Colonic mucosa (tissue), 4 donors: Measurements from ENCODE around the gene ID3. TPM values are rescaled to one million over a fixed set of nuclear protein-coding genes. Genes with fewer than 3 reads are reported as not detected.

Experiments used
- DNase-seq: peaks from one replicate; pipeline ENCODE4 v3.0.0-alpha.2; 2020
- H3K27ac ChIP-seq: fragments of 200-600 bp; one replicate; pipeline ENCODE4 v1.8.0; 2021
- H3K27me3 ChIP-seq: fragments of 200-600 bp; one replicate; pipeline ENCODE4 v1.8.0; 2021
- H3K36me3 ChIP-seq: fragments of 200-600 bp; one replicate; pipeline ENCODE4 v1.8.0; 2021
- H3K4me1 ChIP-seq: fragments of 200-600 bp; one replicate; pipeline ENCODE4 v1.8.0; 2021; ENCODE audit warnings: mild to moderate bottlenecking
- H3K4me3 ChIP-seq: fragments of 200-600 bp; one replicate; pipeline ENCODE4 v1.8.0; 2021
- H3K9ac ChIP-seq, 2 donors: one replicate each; pipeline ENCODE4 v1.7.0; 2013; ENCODE audit warnings: control low read depth in 2 of 2, low read depth in 2 of 2, low read length in 2 of 2
- H3K9me3 ChIP-seq: fragments of 200-600 bp; one replicate; pipeline ENCODE4 v1.8.0; 2021
- intact Hi-C: fragments of 100-400 bp; cut with DNase I; formaldehyde crosslinking; loops from one replicate; pipeline ENCODE4 v1.14.1; 2022
- total RNA-seq, 2 donors: library from RNA; stranded (reverse); fragmentation: NEBNext Ultra II Directional in 1 of 2; extraction: Animal tissue kit (Norgen Biotek cat#: 25700) in 1 of 2; gene quantifications; one replicate each; pipeline ENCODE4 v1.2.1, GENCODE V29; 2021
- TF ChIP-seq, protein P1 (sequence below): fragments of 200-600 bp; IDR thresholded peaks from one replicate; pipeline ENCODE4 v1.8.0; 2022; ENCODE audit warnings: antibody characterized with exemption, mild to moderate bottlenecking
- donor health status: healthy.
- donor health status: DM: no; HTN: no; CAD: no.
- donor health status: DM: no; HTN: no; CAD: no.

ID3 gene
- total RNA-seq, 2 donors from 2014 or later = 106 to 221 TPM

DNA sequence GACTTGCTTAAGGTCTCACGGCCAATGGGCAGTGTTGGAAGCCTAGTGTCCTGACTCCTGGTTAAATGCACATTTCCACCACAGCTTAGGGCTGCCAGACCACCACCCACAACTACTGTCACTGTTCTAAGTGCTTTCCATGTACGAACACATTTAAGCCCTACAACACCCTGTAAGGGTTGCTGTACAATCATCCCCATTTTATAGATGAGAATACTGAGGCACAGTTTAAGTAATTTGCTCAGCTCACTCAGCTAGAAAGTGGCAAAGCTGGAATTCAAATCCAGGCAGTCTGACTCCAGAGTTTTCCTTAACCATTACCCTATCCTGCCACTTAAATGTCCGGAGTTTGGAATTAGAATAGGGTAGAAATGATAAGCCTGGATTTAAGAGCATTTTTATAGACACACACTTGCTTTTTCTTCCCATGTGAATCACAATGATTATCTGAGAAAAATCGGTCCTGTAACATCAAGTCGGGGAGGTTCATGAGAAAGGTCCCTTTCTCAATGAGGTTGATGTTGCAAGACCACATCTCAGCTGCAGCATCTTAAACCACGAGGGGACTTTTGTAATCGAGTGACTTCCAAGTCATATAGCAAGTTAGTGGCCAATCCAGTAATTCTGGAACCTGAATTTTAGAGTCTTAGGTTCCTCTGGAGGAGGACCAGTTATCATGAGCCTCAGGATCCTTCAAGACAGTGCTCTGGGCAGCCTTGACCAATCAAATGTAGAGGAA, 36.9 kb downstream of the ID3 start:
- no peak overlapping the region for H3K9ac ChIP-seq
- DNase-seq = no peak
- TF ChIP-seq, protein P1, sequence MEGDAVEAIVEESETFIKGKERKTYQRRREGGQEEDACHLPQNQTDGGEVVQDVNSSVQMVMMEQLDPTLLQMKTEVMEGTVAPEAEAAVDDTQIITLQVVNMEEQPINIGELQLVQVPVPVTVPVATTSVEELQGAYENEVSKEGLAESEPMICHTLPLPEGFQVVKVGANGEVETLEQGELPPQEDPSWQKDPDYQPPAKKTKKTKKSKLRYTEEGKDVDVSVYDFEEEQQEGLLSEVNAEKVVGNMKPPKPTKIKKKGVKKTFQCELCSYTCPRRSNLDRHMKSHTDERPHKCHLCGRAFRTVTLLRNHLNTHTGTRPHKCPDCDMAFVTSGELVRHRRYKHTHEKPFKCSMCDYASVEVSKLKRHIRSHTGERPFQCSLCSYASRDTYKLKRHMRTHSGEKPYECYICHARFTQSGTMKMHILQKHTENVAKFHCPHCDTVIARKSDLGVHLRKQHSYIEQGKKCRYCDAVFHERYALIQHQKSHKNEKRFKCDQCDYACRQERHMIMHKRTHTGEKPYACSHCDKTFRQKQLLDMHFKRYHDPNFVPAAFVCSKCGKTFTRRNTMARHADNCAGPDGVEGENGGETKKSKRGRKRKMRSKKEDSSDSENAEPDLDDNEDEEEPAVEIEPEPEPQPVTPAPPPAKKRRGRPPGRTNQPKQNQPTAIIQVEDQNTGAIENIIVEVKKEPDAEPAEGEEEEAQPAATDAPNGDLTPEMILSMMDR = no peak
- no peak overlapping the region for H3K4me3 ChIP-seq
- H3K27me3 ChIP-seq = no peaks in the 10 kb centered on the region
- H3K9me3 ChIP-seq = no peaks in the 10 kb centered on the region
- no peaks in the 10 kb centered on the region for H3K36me3 ChIP-seq
- H3K27ac ChIP-seq = no peak overlapping the region
- intact Hi-C loops = no loop called here
- peaks cover 27% of the 10 kb centered on the region for H3K4me1 ChIP-seq

DNA sequence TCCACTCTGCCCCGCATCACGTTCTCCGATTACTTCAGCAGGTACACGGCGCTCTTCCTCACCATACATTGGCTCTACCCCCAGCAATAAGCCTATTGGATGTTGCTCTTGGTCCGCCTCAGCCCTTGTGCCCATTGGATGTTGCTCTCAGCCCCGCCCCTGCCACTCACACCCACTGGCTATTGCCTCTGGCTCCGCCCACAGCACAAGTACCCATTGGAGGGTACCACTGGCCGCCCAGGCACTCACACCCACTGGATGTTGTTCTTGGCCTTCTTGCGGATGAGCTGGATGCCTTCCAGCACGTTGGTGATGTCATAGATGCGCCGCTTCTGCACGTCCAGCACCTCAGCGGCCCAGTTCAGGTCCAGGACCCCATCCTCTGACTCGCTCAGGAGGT, 37.7 kb downstream of the ID3 start:
- DNase-seq = no peak
- H3K27ac ChIP-seq = no peak overlapping the region
- TF ChIP-seq, protein P1 = no peak

DNA sequence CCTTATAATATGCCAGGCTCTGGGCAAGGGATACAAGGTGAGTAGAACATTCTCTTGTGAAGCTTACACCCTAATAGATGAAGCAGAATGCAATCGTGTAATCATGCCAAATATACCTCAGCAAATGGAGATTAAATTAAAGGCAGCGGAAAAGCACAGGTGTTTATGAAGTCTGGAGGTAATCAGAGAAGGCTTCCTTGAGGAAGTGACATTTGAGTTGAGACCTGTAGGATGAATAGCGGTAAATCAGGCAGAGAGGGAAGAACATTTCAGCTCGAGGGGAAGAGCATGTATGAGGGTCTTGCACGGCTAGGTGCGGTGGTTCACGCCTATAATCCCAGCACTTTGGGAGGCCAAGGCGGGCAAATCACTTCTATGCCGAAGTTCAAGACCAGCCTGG, 41.7 kb downstream of the ID3 start:
- intact Hi-C loops = no loop called here
- H3K27me3 ChIP-seq = no peaks in the 10 kb centered on the region
- H3K9me3 ChIP-seq = no peaks in the 10 kb centered on the region
- TF ChIP-seq, protein P1 = no peak
- no peaks in the 10 kb centered on the region for H3K36me3 ChIP-seq
- H3K27ac ChIP-seq = no peak overlapping the region
- DNase-seq = no peak
- H3K9ac ChIP-seq = no peak overlapping the region
- no peak overlapping the region for H3K4me3 ChIP-seq
- H3K4me1 ChIP-seq = no peaks in the 10 kb centered on the region

More for the DNA sequence above, 37.7 kb downstream of the ID3 start:
- peaks cover 20% of the 10 kb centered on the region for H3K4me1 ChIP-seq
- no peaks in the 10 kb centered on the region for H3K27me3 ChIP-seq
- no peaks in the 10 kb centered on the region for H3K9me3 ChIP-seq
- no peak overlapping the region for H3K4me3 ChIP-seq
- intact Hi-C loops = no loop called here
- no peak overlapping the region for H3K9ac ChIP-seq
- H3K36me3 ChIP-seq = no peaks in the 10 kb centered on the region

DNA sequence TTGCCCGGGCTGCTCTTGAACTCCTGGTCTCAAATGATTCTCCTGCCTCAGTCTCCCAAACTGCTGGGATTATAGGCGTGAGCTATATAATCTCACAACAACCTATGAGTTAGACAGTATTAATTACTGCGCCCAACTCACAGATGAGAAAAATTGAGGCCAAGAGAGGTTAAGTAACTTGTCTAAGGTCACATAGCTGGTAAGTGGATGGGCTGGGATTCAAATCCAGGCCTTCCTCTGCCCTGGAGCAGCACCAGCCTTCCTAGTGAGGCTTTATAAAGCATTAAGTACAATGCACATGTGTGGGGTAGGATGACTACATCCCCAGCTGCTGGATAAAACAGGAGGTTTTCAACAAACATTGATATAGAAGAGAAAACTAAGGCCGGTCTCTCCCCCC, 43.4 kb downstream of the ID3 start:
- H3K27ac ChIP-seq = no peak overlapping the region
- intact Hi-C loops = no loop called here
- H3K9me3 ChIP-seq = no peaks in the 10 kb centered on the region
- no peak overlapping the region for H3K9ac ChIP-seq
- DNase-seq = no peak
- TF ChIP-seq, protein P1 = no peak
- H3K4me1 ChIP-seq = no peaks in the 10 kb centered on the region
- H3K27me3 ChIP-seq = no peaks in the 10 kb centered on the region
- no peaks in the 10 kb centered on the region for H3K36me3 ChIP-seq
- H3K4me3 ChIP-seq = no peak overlapping the region

DNA sequence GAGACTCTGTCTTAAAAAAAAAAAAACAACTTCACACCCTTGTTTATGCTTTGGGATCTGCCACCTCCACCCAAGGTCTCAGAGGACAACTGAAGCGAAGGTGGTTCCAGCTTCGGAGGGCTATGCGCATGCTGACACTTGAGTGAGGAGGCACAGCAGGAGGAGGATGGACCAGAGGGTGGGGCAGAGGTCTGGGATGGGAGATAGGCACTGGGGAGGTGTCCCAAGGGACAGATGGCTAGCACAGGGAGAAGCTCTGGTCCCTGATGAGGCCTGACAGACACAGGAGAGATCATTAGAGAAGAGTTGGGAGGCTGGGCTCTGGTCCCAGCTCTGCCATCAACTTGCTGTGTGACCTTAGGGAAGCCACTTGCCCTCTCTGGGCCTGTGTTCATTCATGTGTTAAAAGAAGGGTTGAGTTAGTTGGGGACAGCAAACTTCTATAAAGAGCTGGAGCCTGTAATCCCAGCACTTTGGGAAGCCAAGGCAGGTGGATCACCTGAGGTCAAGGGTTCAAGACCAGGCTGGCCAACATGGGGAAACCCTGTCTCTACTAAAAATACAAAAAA, 45.1 kb downstream of the ID3 start:
- Histone ChIP-seq H3K27ac (no peak overlapping the region), H3K9me3 (no peaks in the 10 kb centered on the region), H3K36me3 (no peaks in the 10 kb centered on the region), H3K4me1 (no peaks in the 10 kb centered on the region), H3K4me3 (no peak overlapping the region), H3K9ac (no peak overlapping the region), H3K27me3 (no peaks in the 10 kb centered on the region)
- intact Hi-C loops = no loop called here
- TF ChIP-seq, protein P1 = no peak
- DNase-seq = no peak
